ENCODE measurements around the gene CLTCL1. TPM values are rescaled to one million over a fixed set of nuclear protein-coding genes. Genes with fewer than 3 reads are reported as not detected.
"Not testable (repeated sequence)": the region's sequence is repeated elsewhere in the genome, so short reads cannot be mapped to it uniquely, and the experiment has no call there.

Gene CLTCL1
- total RNA-seq, 1 donor from 2014 or later, result 18.0 TPM

- intact Hi-C loops (cut with DNase I), result no loop called here
- no peak for DNase-seq (ENCODE audit: low spot score)
Observed at GRCh38 chr22:19260194-19260593, 31.3 kb downstream of the CLTCL1 start.

GRCh38 chr22:19258968-19259288, 32.6 kb downstream of the CLTCL1 start:
- DNase-seq (ENCODE audit: low spot score); intact Hi-C loops (cut with DNase I): not testable (repeated sequence)

GRCh38 chr22:19258371-19258770, 33.1 kb downstream of the CLTCL1 start:
- intact Hi-C loops (cut with DNase I), result no loop called here
- no peak for DNase-seq (ENCODE audit: low spot score)

- DNase-seq (ENCODE audit: low spot score); intact Hi-C loops (cut with DNase I): not testable (repeated sequence)
Observed at GRCh38 chr22:19256362-19256761, 35.2 kb downstream of the CLTCL1 start.

GRCh38 chr22:19253143-19253542, 38.4 kb downstream of the CLTCL1 start:
- intact Hi-C loops (cut with DNase I), result no loop called here
- no peak for DNase-seq (ENCODE audit: low spot score)

GRCh38 chr22:19244600-19245352, 46.7 kb downstream of the CLTCL1 start:
- intact Hi-C loops (cut with DNase I), result no loop called here
- no peak for DNase-seq (ENCODE audit: low spot score)

- intact Hi-C loops (cut with DNase I), result no loop called here
- no peak for DNase-seq (ENCODE audit: low spot score)
Observed at GRCh38 chr22:19242699-19243098, 48.8 kb downstream of the CLTCL1 start.

- no peak for DNase-seq (ENCODE audit: low spot score)
- intact Hi-C loops (cut with DNase I), result no loop called here
Observed at GRCh38 chr22:19241593-19241906, 50.0 kb downstream of the CLTCL1 start.

- DNase-seq (ENCODE audit: low spot score), result no peak
- intact Hi-C loops (cut with DNase I), result no loop called here
Observed at GRCh38 chr22:19240813-19241592, 50.5 kb downstream of the CLTCL1 start.

GRCh38 chr22:19239464-19239863, 52.1 kb downstream of the CLTCL1 start:
- DNase-seq (ENCODE audit: low spot score), result no peak
- intact Hi-C loops (cut with DNase I), result no loop called here

- intact Hi-C loops (cut with DNase I), result no loop called here
- DNase-seq (ENCODE audit: low spot score), result no peak
Observed at GRCh38 chr22:19238900-19239299, 52.6 kb downstream of the CLTCL1 start.

GRCh38 chr22:19235874-19236273, 55.6 kb downstream of the CLTCL1 start:
- intact Hi-C loops (cut with DNase I), result no loop called here
- no peak for DNase-seq (ENCODE audit: low spot score)

- no peak for DNase-seq (ENCODE audit: low spot score)
- intact Hi-C loops (cut with DNase I), result no loop called here
Observed at GRCh38 chr22:19234126-19234896, 57.2 kb downstream of the CLTCL1 start.

- intact Hi-C loops (cut with DNase I), result no loop called here
- no peak for DNase-seq (ENCODE audit: low spot score)
Observed at GRCh38 chr22:19233189-19233661, 58.3 kb downstream of the CLTCL1 start.

- intact Hi-C loops (cut with DNase I), result no loop called here
- DNase-seq (ENCODE audit: low spot score), result no peak
Observed at GRCh38 chr22:19232623-19233022, 58.9 kb downstream of the CLTCL1 start.

GRCh38 chr22:19231986-19232385, 59.5 kb downstream of the CLTCL1 start:
- no peak for DNase-seq (ENCODE audit: low spot score)
- intact Hi-C loops (cut with DNase I), result no loop called here

GRCh38 chr22:19229600-19229999, 61.9 kb downstream of the CLTCL1 start:
- no peak for DNase-seq (ENCODE audit: low spot score)
- intact Hi-C loops (cut with DNase I), result loop anchor here (10.0 kb wide), 1 partner anchor 245 kb away; the partner anchor contains the start of genes CDC45 and UFD1

- DNase-seq (ENCODE audit: low spot score), result no peak
- intact Hi-C loops (cut with DNase I), result loop anchor here (10.0 kb wide), 1 partner anchor 247 kb away; the partner anchor contains the start of genes CDC45 and UFD1
Observed at GRCh38 chr22:19228179-19228578, 63.3 kb downstream of the CLTCL1 start.

GRCh38 chr22:19226428-19226827, 65.1 kb downstream of the CLTCL1 start:
- intact Hi-C loops (cut with DNase I), result loop anchor here (10.0 kb wide), 1 partner anchor 248 kb away; the partner anchor contains the start of genes CDC45 and UFD1
- DNase-seq (ENCODE audit: low spot score), result no peak

GRCh38 chr22:19225560-19225959, 66.0 kb downstream of the CLTCL1 start:
- no peak for DNase-seq (ENCODE audit: low spot score)
- intact Hi-C loops (cut with DNase I), result loop anchor here (10.0 kb wide), 1 partner anchor 249 kb away; the partner anchor contains the start of genes CDC45 and UFD1

Measured in cardiac septum (tissue), 1 donor.